Esophagus squamous epithelium (tissue), 5 donors: ENCODE results near the gene CARS2. TPM values are rescaled to one million over a fixed set of nuclear protein-coding genes. Genes with fewer than 3 reads are reported as not detected.

Source experiments
- DNase-seq: peaks from one replicate; lab custom pipeline; 2025; lab: John Stamatoyannopoulos, UW
- H3K27ac ChIP-seq, 4 donors: fragments of 200-600 bp; sonication (generic); one replicate each; pipeline ENCODE4 v1.5.1; 2016 to 2019; ENCODE audit warnings: mild to moderate bottlenecking in 1 of 4
- H3K27me3 ChIP-seq, 4 donors: fragments of 200-600 bp; sonication (generic); 1 replicate in 3 of 4; 2 replicates in 1 of 4; pipeline versions ENCODE4 v1.5.1 to v1.6.0; 2017 to 2021; ENCODE audit warnings: antibody characterized with exemption in 1 of 4
- H3K36me3 ChIP-seq, 3 donors: fragments of 200-600 bp; sonication (generic); one replicate each; pipeline ENCODE4 v1.5.1; 2016 to 2019
- H3K4me1 ChIP-seq, 3 donors: fragments of 200-600 bp; sonication (generic); one replicate each; pipeline ENCODE4 v1.5.1; 2017 to 2019
- H3K4me3 ChIP-seq, 4 donors: fragments of 200-600 bp; sonication (generic); 1 replicate in 3 of 4; 2 replicates in 1 of 4; pipeline ENCODE4 v1.5.1; 2016 to 2019; ENCODE audit warnings: mild to moderate bottlenecking in 2 of 4, moderate library complexity in 1 of 4
- H3K9me3 ChIP-seq, 3 donors: fragments of 200-600 bp; sonication (generic); one replicate each; pipeline ENCODE4 v1.5.1; 2016 to 2019
- POLR2A ChIP-seq, 4 donors: fragments of 450-650 bp; IDR thresholded peaks; one replicate each; pipeline ENCODE4 v1.6.1; 2017; ENCODE audit warnings: antibody characterized with exemption in 4 of 4, mild to moderate bottlenecking in 4 of 4, moderate library complexity in 3 of 4
- WGBS, 2 donors: methylation state at CpG; one replicate each; pipeline ENCODE4 v1.1.5; 2018; 5-methylcytosine and 5-hydroxymethylcytosine counted together
- intact Hi-C: fragments of 100-400 bp; cut with DNase I; formaldehyde crosslinking; loops from one replicate; pipeline ENCODE4 v1.15.0; 2022
- total RNA-seq, 4 donors: library from RNA; depleted of rRNA; stranded (reverse); fragments of >200 nt; gene quantifications; one replicate each; pipeline ENCODE4 v1.1.0, GENCODE V29; 2016
- TF ChIP-seq, protein P1 (sequence below), 6 experiments: fragments of 450-650 bp in 4 of 6; fragments of 200-600 bp in 2 of 6; sonication (generic) in 2 of 6; IDR thresholded peaks; one replicate each; pipeline ENCODE4 v1.5.1; 2016 to 2019; ENCODE audit warnings: antibody characterized with exemption in 6 of 6, mild to moderate bottlenecking in 4 of 6, moderate library complexity in 4 of 6
- donor health status: DM: yes; HTN: yes; CAD: no.

CARS2 gene
- total RNA-seq, 4 donors from 2014 or later, result 24.9 to 54.9 (median 33.5) TPM

DNA sequence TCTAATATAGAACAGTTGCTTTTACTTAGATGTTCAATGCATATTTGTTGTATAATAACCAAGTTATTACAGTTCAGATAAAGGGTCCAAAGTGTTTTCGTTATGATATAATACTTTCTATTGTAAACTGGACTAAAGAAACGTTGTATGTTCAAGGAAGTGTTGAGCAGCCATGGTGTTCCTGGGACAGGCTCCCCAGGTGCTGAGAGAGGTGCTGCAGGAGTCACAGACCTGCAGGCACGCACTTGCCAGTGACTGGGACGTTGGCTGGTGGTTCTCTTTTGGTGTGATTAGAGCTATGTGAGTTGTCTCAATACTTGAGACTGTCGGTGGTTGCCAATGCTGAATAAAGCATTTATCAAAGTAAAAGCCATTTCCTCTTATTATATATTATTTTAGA is 17.1 kb upstream of the CARS2 start:
- DNase-seq, result no peak
- Histone ChIP-seq H3K4me1 (peaks cover 0 to 10% (median 4%) of the 10 kb centered on the region in 3 donors), H3K36me3 (peaks cover 0 to 30% (median 3%) of the 10 kb centered on the region in 3 donors), H3K27me3 (no peaks in the 10 kb centered on the region), H3K4me3 (no peak overlapping the region), H3K27ac (no peak overlapping the region), H3K9me3 (no peaks in the 10 kb centered on the region)
- WGBS, 2 donors, result 35 to 36% methylated on average over 5 of the region's 5 CpGs
- intact Hi-C loops, result no loop called here
- TF ChIP-seq, protein P1, sequence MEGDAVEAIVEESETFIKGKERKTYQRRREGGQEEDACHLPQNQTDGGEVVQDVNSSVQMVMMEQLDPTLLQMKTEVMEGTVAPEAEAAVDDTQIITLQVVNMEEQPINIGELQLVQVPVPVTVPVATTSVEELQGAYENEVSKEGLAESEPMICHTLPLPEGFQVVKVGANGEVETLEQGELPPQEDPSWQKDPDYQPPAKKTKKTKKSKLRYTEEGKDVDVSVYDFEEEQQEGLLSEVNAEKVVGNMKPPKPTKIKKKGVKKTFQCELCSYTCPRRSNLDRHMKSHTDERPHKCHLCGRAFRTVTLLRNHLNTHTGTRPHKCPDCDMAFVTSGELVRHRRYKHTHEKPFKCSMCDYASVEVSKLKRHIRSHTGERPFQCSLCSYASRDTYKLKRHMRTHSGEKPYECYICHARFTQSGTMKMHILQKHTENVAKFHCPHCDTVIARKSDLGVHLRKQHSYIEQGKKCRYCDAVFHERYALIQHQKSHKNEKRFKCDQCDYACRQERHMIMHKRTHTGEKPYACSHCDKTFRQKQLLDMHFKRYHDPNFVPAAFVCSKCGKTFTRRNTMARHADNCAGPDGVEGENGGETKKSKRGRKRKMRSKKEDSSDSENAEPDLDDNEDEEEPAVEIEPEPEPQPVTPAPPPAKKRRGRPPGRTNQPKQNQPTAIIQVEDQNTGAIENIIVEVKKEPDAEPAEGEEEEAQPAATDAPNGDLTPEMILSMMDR (IDR thresholded peaks at IDR 0.05), result no peak
- no peak for TF ChIP-seq POLR2A (IDR thresholded peaks at IDR 0.05)

DNA sequence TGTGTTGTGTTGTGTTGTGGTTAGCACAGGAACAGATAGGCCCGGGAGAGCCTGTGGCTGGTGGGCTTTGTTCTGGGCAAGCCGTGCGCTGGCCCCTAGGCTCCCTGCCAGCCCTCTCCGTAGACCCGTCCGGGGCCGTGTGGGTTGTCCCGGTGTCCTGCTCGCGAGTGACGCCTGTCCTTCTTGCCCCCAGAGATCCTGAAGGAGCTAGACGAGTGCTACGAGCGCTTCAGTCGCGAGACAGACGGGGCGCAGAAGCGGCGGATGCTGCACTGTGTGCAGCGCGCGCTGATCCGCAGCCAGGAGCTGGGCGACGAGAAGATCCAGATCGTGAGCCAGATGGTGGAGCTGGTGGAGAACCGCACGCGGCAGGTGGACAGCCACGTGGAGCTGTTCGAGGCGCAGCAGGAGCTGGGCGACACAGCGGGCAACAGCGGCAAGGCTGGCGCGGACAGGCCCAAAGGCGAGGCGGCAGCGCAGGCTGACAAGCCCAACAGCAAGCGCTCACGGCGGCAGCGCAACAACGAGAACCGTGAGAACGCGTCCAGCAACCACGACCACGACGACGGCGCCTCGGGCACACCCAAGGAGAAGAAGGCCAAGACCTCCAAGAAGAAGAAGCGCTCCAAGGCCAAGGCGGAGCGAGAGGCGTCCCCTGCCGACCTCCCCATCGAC is 13.3 kb upstream of the CARS2 start:
- intact Hi-C loops, result loop anchor here (10.0 kb wide), 1 partner anchor 104 kb away; the partner anchor contains the start of gene NAXD
- Histone ChIP-seq H3K36me3 (peaks cover 0 to 30% (median 3%) of the 10 kb centered on the region in 3 donors), H3K4me1 (peaks cover 0 to 29% (median 20%) of the 10 kb centered on the region in 3 donors), H3K27me3 (no peaks in the 10 kb centered on the region), H3K4me3 (no peak overlapping the region), H3K9me3 (no peaks in the 10 kb centered on the region), H3K27ac (no peak overlapping the region)
- no peak for TF ChIP-seq POLR2A (IDR thresholded peaks at IDR 0.05)
- TF ChIP-seq, protein P1 (IDR thresholded peaks at IDR 0.05), result no peak
- DNase-seq, result no peak
- WGBS, 2 donors, result 95 to 97% methylated on average over 34 to 55 of the region's 61 CpGs

GRCh38 chr13:110716247-110716515 is 10.3 kb upstream of the CARS2 start:
- H3K27me3 ChIP-seq, result no peaks in the 10 kb centered on the region
- intact Hi-C loops, result loop anchor here (10.0 kb wide), 1 partner anchor 101 kb away; the partner anchor contains the start of gene NAXD

DNA sequence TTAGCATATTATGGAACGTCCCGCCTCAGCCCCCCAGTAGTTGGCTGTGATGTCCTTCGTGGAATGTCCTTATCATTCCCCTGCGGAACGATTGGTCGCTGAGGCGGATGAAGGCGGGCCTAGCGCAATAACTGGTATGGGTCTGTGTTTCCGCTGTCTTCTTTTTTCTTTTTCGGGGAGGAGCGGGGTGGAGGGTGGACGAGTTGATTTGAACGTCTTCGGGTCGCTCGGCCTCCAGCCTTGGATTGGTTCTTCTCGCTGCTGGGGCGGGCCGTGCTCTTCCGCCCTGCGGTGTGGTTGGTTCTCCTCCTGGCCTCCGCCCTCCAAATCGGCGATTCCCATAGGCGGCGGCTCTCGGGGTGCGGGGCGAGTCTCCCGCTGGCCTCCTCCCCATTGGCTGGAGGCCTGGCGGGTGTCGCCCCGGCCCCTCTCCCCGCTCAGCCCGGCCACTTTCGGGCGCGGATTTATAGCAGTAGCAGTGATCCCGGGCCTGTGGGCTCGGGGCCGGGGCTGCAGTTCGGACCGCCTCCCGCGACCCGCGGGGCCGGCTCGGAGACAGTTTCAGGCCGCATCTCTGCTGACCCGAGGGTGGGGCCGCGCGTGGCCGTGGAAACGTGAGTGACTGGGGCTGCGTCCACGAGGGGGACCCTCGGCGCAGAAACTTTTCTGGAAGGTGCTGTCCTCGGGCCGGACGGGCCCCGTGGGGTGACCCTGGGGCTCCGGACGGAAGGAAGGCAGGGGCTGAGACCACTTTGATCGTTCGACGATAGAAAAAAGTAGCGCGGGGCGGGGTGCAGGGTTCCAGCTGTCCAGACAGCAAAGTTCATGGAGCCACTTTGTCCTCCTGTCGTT is 9.7 kb upstream of the CARS2 start:
- intact Hi-C loops, result loop anchor here (10.0 kb wide), 1 partner anchor 101 kb away; the partner anchor contains the start of gene NAXD
- H3K4me3 ChIP-seq, result peak overlapping the region; percentile 79 to 99 (median 95)
- H3K36me3 ChIP-seq, result peaks cover 0 to 17% (median 3%) of the 10 kb centered on the region in 3 donors
- DNase-seq, result peak; percentile 95
- WGBS, 2 donors, result 0 to 1% methylated on average over 23 to 28 of the region's 74 CpGs
- peak in 2 of 4 donors; percentile 90 to 95 for TF ChIP-seq POLR2A (IDR thresholded peaks at IDR 0.05)
- TF ChIP-seq, protein P1 (IDR thresholded peaks at IDR 0.05), result peak in 2 of 6 experiments; percentile 18 to 31
- peak overlapping the region; percentile 99 to 100 (median 99) for H3K27ac ChIP-seq
- H3K9me3 ChIP-seq, result no peaks in the 10 kb centered on the region
- H3K27me3 ChIP-seq, result no peaks in the 10 kb centered on the region
- H3K4me1 ChIP-seq, result peaks cover 0 to 35% (median 26%) of the 10 kb centered on the region in 3 donors

More at GRCh38 chr13:110716247-110716515, 10.3 kb upstream of the CARS2 start:
- TF ChIP-seq POLR2A (IDR thresholded peaks at IDR 0.05), result no peak
- TF ChIP-seq, protein P1 (IDR thresholded peaks at IDR 0.05), result no peak
- 0% methylated on average over 3 to 12 of the region's 12 CpGs for WGBS, 2 donors
- Histone ChIP-seq H3K27ac (peak overlapping the region; percentile 92 to 99 (median 96)), H3K4me3 (peak overlapping the region; percentile 78 to 96 (median 86)), H3K36me3 (peaks cover 0 to 23% (median 3%) of the 10 kb centered on the region in 3 donors), H3K9me3 (no peaks in the 10 kb centered on the region), H3K4me1 (peaks cover 0 to 31% (median 25%) of the 10 kb centered on the region in 3 donors)
- DNase-seq, result no peak
